T follicular helper cell (primary cell): ENCODE data around the gene LRATD1.
"Not testable (repeated sequence)": the region's sequence is repeated elsewhere in the genome, so short reads cannot be mapped to it uniquely, and the experiment has no call there.

ENCODE experiments used
- DNase-seq: peaks from one replicate; pipeline ENCODE4 v3.0.0-alpha.2; 2020; ENCODE audit warnings: low read depth
- total RNA-seq, 2 experiments: gene quantifications; one replicate each; lab custom pipeline; 2026; lab: John Stamatoyannopoulos, UW

Gene LRATD1
- 0.13 to 0.30 reads per million in 2 experiments for total RNA-seq

GRCh38 chr2:14632133-14632936, at the start of gene LRATD1:
LRATD1 (plus strand) TSS chr2:14632717; CDS start chr2:14633980, 1,263 bp downstream.
- no peak for DNase-seq

- DNase-seq = no peak
Observed at GRCh38 chr2:14583059-14583458, 49.5 kb upstream of the LRATD1 start.

- DNase-seq = no peak
Observed at GRCh38 chr2:14583802-14584201, 48.7 kb upstream of the LRATD1 start.

- no peak for DNase-seq
Observed at GRCh38 chr2:14587119-14587518, 45.4 kb upstream of the LRATD1 start.

GRCh38 chr2:14601156-14601770, 31.3 kb upstream of the LRATD1 start:
- DNase-seq = no peak

GRCh38 chr2:14602309-14602708, 30.2 kb upstream of the LRATD1 start:
- DNase-seq = no peak

- DNase-seq = no peak
Observed at GRCh38 chr2:14603676-14604075, 28.8 kb upstream of the LRATD1 start.

GRCh38 chr2:14608245-14608644, 24.3 kb upstream of the LRATD1 start:
- no peak for DNase-seq

- no peak for DNase-seq
Observed at GRCh38 chr2:14614017-14614416, 18.5 kb upstream of the LRATD1 start.

GRCh38 chr2:14615121-14615520, 17.4 kb upstream of the LRATD1 start:
- DNase-seq = no peak

- DNase-seq = no peak
Observed at GRCh38 chr2:14615760-14616159, 16.8 kb upstream of the LRATD1 start.

- DNase-seq = no peak
Observed at GRCh38 chr2:14616342-14616741, 16.2 kb upstream of the LRATD1 start.

- DNase-seq = no peak
Observed at GRCh38 chr2:14616950-14617349, 15.6 kb upstream of the LRATD1 start.

GRCh38 chr2:14619441-14619840, 13.1 kb upstream of the LRATD1 start:
- DNase-seq = no peak

GRCh38 chr2:14621114-14621513, 11.4 kb upstream of the LRATD1 start:
- no peak for DNase-seq

- no peak for DNase-seq
Observed at GRCh38 chr2:14621906-14622549, 10.5 kb upstream of the LRATD1 start.

GRCh38 chr2:14622550-14622939, 10.0 kb upstream of the LRATD1 start:
- DNase-seq = not testable (repeated sequence)

- no peak for DNase-seq
Observed at GRCh38 chr2:14623237-14623636, 9.3 kb upstream of the LRATD1 start.

- no peak for DNase-seq
Observed at GRCh38 chr2:14626873-14627272, 5.6 kb upstream of the LRATD1 start.

GRCh38 chr2:14628901-14629300, 3.6 kb upstream of the LRATD1 start:
- no peak for DNase-seq

GRCh38 chr2:14631406-14632040, 994 bp upstream of the LRATD1 start:
- DNase-seq = no peak

GRCh38 chr2:14633061-14633460, 544 bp downstream of the LRATD1 start:
- no peak for DNase-seq
